ENCODE measurements around the gene RPTOR. TPM values are rescaled to one million over a fixed set of nuclear protein-coding genes. Genes with fewer than 3 reads are reported as not detected.

The RPTOR gene
- total RNA-seq, 1 experiment from 2014 or later: 25.1 TPM

DNA sequence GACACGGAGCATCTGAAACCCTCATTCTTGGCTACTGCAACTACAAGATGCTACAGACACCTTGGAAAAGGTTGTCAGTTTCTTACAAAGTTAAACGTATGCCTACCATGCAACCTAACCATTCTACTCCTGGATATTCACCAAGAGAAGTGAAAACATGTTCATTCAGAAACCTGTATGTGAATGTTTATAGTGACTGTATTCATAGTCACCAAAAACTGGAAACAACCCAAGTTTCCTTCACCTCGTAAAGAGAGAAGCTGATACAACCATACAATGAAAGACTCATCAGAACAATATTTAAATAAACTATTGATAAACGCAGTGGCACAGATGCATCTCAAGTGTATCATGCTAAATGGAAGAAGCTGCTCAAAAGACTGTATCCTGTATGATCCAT is 391.6 kb downstream of the RPTOR start:
- Histone ChIP-seq H4K5ac (ENCODE audit: insufficient read length, low read depth, low read length) (no peak overlapping the region), H3K27ac (ENCODE audit: insufficient read length, low read depth, low read length) (no peak overlapping the region), H2AFZ (ENCODE audit: low read length) (no peak overlapping the region), H4K91ac (ENCODE audit: insufficient read length, low read depth, low read length) (no peak overlapping the region), H3K4me2 (ENCODE audit: insufficient read depth, insufficient read length, low read length) (no peak overlapping the region), H3K79me2 (ENCODE audit: insufficient read depth, low read length) (no peaks in the 10 kb centered on the region), H3K18ac (ENCODE audit: insufficient read length, low read depth, low read length) (no peak overlapping the region), H3K79me1 (ENCODE audit: insufficient read depth, low read depth, low read length, poor library complexity, severe bottlenecking) (no peaks in the 10 kb centered on the region), H2BK12ac (ENCODE audit: insufficient read length, low read depth, low read length) (no peak overlapping the region), H2AK5ac (ENCODE audit: insufficient read length, low read length) (no peak overlapping the region), H3K27me3 (ENCODE audit: insufficient read depth, low read length) (no peaks in the 10 kb centered on the region), H2BK5ac (ENCODE audit: insufficient read length, low read length) (no peak overlapping the region), H3K4ac (ENCODE audit: low read depth, low read length) (no peak overlapping the region), H3K9me3 (ENCODE audit: control insufficient read depth, low read depth, low read length) (no peaks in the 10 kb centered on the region), H4K20me1 (ENCODE audit: control insufficient read depth, insufficient read depth, insufficient read length) (no peaks in the 10 kb centered on the region), H3K9ac (ENCODE audit: extremely low read depth, insufficient read length, low read length) (no peak overlapping the region), H3K23ac (ENCODE audit: insufficient read length, low read depth, low read length) (no peak overlapping the region), H3K23me2 (ENCODE audit: insufficient read length, low read depth, low read length, poor library complexity, severe bottlenecking) (no peaks in the 10 kb centered on the region), H3K14ac (ENCODE audit: insufficient read depth, low read length) (no peak overlapping the region), H3K4me1 (ENCODE audit: insufficient read depth, low read length) (no peaks in the 10 kb centered on the region), H4K8ac (replicated peaks; ENCODE audit: insufficient read length, low read depth, low read length) (no peak overlapping the region), H3T11ph (ENCODE audit: low read length) (no peak overlapping the region), H2BK120ac (ENCODE audit: low read depth, low read length, poor library complexity, severe bottlenecking) (no peak overlapping the region), H2BK15ac (ENCODE audit: low read depth, low read length) (no peak overlapping the region), H2BK20ac (ENCODE audit: low read depth, low read length, poor library complexity, severe bottlenecking) (no peak overlapping the region), H3K56ac (ENCODE audit: insufficient read length, low read depth, low read length) (no peak overlapping the region)
- Mint-ChIP-seq H3K9me3 (no peaks in the 10 kb centered on the region), H3K27ac (no peak overlapping the region), H3K36me3 (ENCODE audit: insufficient read depth in 1 of 3, low read depth in 3 of 3) (no peaks in the 10 kb centered on the region), H3K27me3 (ENCODE audit: low read depth) (peaks cover 19% of the 10 kb centered on the region), H3K4me3 (no peak overlapping the region), H3K4me1 (peaks cover 6 to 25% of the 10 kb centered on the region in 2 experiments)
- TF ChIP-seq, protein P1, sequence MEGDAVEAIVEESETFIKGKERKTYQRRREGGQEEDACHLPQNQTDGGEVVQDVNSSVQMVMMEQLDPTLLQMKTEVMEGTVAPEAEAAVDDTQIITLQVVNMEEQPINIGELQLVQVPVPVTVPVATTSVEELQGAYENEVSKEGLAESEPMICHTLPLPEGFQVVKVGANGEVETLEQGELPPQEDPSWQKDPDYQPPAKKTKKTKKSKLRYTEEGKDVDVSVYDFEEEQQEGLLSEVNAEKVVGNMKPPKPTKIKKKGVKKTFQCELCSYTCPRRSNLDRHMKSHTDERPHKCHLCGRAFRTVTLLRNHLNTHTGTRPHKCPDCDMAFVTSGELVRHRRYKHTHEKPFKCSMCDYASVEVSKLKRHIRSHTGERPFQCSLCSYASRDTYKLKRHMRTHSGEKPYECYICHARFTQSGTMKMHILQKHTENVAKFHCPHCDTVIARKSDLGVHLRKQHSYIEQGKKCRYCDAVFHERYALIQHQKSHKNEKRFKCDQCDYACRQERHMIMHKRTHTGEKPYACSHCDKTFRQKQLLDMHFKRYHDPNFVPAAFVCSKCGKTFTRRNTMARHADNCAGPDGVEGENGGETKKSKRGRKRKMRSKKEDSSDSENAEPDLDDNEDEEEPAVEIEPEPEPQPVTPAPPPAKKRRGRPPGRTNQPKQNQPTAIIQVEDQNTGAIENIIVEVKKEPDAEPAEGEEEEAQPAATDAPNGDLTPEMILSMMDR (conservative IDR thresholded peaks at IDR 0.05): no peak
- DNase-seq: no peak
- WGBS (ENCODE audit: extremely low coverage, insufficient read length, low lambda C conversion rate): no CpG with 5 or more reads among the region's 4 CpGs

Data from H9 (cell line).